GM18508 (cell line): Measurements from ENCODE around the gene TAS1R3.

Source experiments
- ATAC-seq: cut with Tn5 transposase; IDR thresholded peaks from one replicate; pipeline ENCODE4 v1.9.1; 2021; ENCODE audit warnings: moderate number of reproducible peaks; ENCODE audit not compliant: insufficient read depth, unreplicated experiment

Gene TAS1R3

DNA sequence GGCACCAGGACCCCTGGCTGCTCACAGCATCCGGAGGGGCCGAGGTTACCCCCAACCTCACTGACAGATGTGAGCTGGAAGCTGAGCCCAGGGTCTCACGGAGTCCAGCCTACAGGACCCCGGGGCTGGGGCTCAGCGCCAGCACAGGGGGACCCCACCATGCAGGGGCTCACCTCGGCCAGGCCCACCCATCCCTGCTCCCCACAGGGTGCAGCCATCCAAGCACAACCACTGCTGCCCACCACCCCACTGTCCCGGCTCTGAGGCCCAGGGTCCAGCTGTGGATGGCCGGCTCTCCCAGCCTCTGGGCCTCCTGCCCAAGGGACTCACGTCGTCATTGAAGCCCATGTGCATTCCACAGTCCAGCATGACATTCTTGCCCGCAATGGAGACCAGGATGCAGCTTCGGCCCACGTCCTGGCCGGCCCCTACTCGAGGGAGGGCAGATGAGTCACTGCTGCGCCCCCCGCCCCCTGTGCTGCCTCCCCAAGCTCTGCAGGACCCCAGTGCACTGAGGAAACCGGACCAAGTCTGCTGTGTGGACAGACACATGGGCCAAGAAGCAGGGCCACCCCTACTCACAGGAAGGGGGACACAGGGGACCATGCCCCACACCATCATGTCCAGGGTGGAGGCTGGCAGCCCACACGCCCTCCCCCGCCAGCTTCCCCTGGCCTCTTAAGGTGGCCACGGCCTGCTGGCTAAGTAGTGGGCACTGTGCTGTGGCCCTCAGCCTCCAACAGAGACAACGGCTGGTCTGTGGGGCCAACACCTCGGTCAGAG, 10.2 kb upstream of the TAS1R3 start:
- no peak for ATAC-seq

DNA sequence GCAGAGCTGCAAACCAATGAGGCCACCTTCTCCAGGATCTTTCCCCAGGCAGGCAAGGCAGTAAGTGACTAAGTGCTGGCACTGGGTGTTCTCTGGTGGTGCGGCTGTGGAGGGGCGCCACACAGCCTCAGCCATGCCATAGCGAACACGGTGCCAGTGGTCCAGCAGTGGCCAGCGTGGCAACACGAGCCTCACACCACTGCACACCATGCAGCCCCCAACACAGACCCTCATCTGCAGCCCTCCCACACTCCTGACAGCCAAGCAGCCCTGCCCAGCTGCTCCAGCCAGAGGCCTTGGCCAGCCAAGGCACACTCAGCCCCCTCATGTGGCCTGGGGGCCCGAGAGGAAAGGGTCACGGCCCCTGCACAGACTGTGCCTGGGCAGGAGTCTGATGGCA, 9.6 kb upstream of the TAS1R3 start:
- ATAC-seq, result no peak

DNA sequence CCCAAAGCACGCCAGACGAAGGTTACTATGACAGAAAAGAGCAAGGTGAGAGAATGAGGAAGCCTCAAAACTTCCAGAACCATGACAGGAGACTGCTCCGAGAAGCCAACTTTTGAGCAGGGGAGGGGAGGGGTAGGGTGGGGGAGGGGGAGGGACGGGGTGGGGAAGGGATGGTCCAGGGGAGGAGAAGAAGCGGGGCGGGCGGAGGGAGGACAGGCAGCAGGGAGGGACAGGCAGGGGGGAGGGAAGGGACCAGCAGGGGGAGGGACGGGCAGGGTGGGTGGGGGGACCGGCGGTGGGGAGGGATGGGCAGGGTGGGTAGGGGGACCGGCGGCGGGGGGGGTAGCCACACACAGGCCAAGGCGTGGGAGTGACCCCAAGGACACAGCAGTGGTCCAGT, 8.7 kb upstream of the TAS1R3 start:
- ATAC-seq, result no peak

DNA sequence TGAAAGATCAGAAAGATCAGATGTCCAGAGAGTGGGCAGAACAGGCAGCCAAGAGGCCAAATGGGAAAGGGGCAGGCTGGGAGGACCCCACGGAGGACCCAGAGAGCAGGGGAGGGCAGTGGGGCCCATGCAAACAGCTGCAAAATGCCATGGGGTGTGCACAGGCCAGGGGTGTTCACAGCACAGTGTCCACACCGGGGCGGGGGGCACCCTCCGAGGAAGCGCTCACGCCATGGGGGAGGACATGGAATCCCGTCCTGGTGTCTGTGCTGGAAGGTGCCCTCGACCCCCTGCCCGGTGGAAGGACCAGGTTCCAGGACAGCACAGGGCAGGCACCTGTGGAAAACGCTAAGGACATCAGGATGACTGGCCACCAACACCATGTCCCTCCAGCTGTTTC, 8.1 kb upstream of the TAS1R3 start:
- no peak for ATAC-seq

GRCh38 chr1:1324084-1324523, 7.0 kb upstream of the TAS1R3 start:
- no peak for ATAC-seq

- ATAC-seq, result no peak
These were observed 6.4 kb upstream of the TAS1R3 start, which contains the start of the genes CPTP and INTS11 for GRCh38 chr1:1324524-1325287. Gene CPTP, plus strand, starts transcription at chr1:1324802. Its CDS starts 2,109 bp downstream, at chr1:1326911. Gene INTS11, minus strand, starts transcription at chr1:1324660. Its CDS starts 52 bp downstream, at chr1:1324608.

GRCh38 chr1:1325288-1326074, 5.6 kb upstream of the TAS1R3 start:
- no peak for ATAC-seq

DNA sequence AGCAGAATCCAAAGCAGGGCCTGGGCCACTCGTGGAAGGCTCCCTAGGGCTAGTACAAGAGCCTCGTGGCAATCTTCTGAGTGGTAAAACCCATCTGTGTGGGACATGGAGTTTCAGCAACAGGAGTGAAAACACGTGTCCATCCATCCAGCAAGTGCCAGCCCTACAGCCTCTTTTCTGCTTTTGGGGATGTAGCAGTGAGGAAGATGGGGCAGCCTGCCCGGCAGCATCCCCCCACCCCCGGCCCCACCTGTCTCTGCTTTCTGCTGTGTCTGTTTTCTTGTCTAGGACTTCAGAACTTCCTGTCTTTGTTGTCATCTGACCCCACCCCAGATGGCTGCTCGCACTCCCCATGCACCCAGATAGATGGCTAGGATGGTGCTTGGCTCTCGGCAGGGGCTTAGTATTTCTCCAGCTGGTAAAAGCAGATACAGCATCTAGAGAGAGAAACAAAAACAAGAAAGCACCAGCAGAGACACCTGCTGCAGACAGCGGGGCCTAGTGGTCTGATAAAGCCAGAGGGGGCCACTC, 4.9 kb upstream of the TAS1R3 start:
- no peak for ATAC-seq

- no peak for ATAC-seq
These were observed 3.8 kb upstream of the TAS1R3 start for GRCh38 chr1:1327291-1327690.

GRCh38 chr1:1328254-1328653, 2.8 kb upstream of the TAS1R3 start:
- no peak for ATAC-seq

- no peak for ATAC-seq
These were observed 1.5 kb upstream of the TAS1R3 start for GRCh38 chr1:1329304-1330210.

DNA sequence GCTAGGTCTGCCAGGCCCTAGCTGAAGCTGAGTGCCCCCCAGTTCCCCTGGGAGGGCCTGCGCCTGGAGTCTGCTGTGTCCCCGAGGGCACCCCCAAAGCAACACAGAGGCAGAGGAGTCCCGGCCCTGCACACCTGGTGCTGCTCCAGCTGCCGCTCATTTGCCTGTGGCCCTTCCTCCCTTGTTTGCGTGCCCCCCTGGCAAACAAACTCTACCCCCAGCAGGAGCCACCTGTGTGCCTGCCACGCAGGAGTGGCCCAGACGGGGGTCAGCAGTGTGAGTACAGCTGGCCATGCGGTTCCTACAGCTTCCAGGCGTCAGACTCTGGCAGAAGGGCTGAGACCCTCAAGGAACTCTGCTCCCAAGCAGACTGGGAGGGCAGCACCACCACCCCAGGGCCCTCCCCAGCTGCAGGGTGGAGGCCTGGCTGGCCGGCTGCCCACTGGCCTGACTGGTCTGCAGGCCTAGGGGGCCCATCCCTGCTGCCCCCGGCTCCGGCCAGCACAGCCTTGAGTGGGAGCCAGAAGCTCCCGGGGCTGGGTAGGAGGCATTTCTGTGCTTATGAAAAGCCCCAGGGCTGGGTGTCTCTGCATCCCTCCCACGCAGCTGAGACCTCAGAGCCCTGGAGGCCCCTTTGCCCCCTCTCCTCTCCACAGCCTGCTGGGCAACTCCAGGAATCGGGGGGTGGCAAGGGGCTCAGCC, 563 bp upstream of the TAS1R3 start:
- no peak for ATAC-seq

GRCh38 chr1:1332031-1332755, 1.1 kb downstream of the TAS1R3 start:
- ATAC-seq, result no peak

DNA sequence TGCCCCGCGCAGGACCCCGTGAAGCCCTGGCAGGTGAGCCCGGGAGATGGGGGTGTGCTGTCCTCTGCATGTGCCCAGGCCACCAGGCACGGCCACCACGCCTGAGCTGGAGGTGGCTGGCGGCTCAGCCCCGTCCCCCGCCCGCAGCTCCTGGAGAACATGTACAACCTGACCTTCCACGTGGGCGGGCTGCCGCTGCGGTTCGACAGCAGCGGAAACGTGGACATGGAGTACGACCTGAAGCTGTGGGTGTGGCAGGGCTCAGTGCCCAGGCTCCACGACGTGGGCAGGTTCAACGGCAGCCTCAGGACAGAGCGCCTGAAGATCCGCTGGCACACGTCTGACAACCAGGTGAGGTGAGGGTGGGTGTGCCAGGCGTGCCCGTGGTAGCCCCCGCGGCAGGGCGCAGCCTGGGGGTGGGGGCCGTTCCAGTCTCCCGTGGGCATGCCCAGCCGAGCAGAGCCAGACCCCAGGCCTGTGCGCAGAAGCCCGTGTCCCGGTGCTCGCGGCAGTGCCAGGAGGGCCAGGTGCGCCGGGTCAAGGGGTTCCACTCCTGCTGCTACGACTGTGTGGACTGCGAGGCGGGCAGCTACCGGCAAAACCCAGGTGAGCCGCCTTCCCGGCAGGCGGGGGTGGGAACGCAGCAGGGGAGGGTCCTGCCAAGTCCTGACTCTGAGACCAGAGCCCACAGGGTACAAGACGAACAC, 1.8 kb downstream of the TAS1R3 start:
- no peak for ATAC-seq

- no peak for ATAC-seq
These were observed 2.6 kb downstream of the TAS1R3 start for GRCh38 chr1:1333551-1334241.

DNA sequence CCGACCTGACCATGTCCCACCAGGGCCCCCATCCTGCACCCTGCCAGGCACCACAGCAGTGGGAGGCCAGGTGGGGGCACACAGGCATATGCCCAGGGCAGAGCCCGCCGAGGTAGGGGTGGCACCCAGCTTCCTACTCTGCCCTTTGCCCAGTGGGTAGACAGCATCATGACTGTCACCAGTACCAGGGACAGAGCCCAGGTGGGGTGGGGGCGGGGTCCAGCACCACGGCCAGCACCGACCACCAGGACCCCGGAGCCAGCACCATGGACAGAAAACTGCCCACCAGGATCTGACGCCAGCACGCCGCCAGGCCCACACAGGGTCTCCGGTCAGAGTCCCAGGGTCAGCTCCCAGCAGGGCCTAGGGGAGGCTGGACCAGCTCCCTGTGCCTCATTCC, 3.8 kb downstream of the TAS1R3 start:
- no peak for ATAC-seq

DNA sequence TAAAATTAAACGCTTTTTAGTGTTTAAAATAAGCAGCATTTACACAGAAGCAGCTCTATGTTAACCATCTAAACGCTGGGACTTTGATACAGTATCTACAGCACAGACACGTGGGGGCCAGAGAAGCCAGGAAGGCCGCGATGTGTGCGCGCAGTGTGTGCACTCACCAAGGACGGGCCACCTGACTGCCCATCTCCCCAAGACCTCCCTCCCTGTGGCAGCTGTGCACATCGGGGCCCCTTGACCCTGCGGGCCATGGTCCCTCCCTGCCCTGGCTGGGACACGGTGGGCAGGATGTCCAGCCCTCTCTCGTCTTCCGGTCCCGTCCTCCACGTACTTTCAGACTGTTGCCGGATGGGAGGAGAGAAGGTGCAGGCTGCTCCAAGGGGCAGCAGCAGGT, 4.2 kb downstream of the TAS1R3 start:
- no peak for ATAC-seq
